Stimulated activated CD8-positive, alpha-beta memory T cell treated with anti-CD3 and anti-CD28 coated beads, Interleukin-7, amount 100 ng/mL, for 24 hours (primary cell): ENCODE measurements around the gene OPCML.

Experiments
- DNase-seq: peaks from one replicate; pipeline ENCODE4 v3.0.0-alpha.2; 2020; ENCODE audit warnings: low read depth

Gene OPCML

GRCh38 chr11:132894606-132895005, 637.7 kb downstream of the OPCML start:
- DNase-seq = no peak

GRCh38 chr11:132892876-132893275, 639.4 kb downstream of the OPCML start:
- no peak for DNase-seq

- DNase-seq = no peak
These were observed 644.1 kb downstream of the OPCML start for GRCh38 chr11:132888226-132888625.

- DNase-seq = no peak
These were observed 646.0 kb downstream of the OPCML start for GRCh38 chr11:132886335-132886734.

- no peak for DNase-seq
These were observed 649.1 kb downstream of the OPCML start for GRCh38 chr11:132883241-132883640.

GRCh38 chr11:132881622-132882021, 650.7 kb downstream of the OPCML start:
- DNase-seq = no peak

GRCh38 chr11:132878111-132878510, 654.2 kb downstream of the OPCML start:
- DNase-seq = no peak

- DNase-seq = no peak
These were observed 655.6 kb downstream of the OPCML start for GRCh38 chr11:132876705-132877104.

- no peak for DNase-seq
These were observed 656.1 kb downstream of the OPCML start for GRCh38 chr11:132876239-132876638.

GRCh38 chr11:132874638-132875037, 657.7 kb downstream of the OPCML start:
- DNase-seq = no peak

GRCh38 chr11:132873841-132874240, 658.5 kb downstream of the OPCML start:
- DNase-seq = no peak

GRCh38 chr11:132872211-132872610, 660.1 kb downstream of the OPCML start:
- DNase-seq = no peak

GRCh38 chr11:132866783-132867545, 665.3 kb downstream of the OPCML start:
- DNase-seq = no peak

GRCh38 chr11:132865623-132866022, 666.7 kb downstream of the OPCML start:
- no peak for DNase-seq

- DNase-seq = no peak
These were observed 667.3 kb downstream of the OPCML start for GRCh38 chr11:132864811-132865576.

GRCh38 chr11:132862933-132863332, 669.4 kb downstream of the OPCML start:
- DNase-seq = no peak

- DNase-seq = no peak
These were observed 670.2 kb downstream of the OPCML start for GRCh38 chr11:132862137-132862536.

GRCh38 chr11:132859306-132859705, 673.0 kb downstream of the OPCML start:
- no peak for DNase-seq

GRCh38 chr11:132858223-132858622, 674.1 kb downstream of the OPCML start:
- no peak for DNase-seq

GRCh38 chr11:132856032-132856431, 676.3 kb downstream of the OPCML start:
- no peak for DNase-seq

- DNase-seq = no peak
These were observed 676.8 kb downstream of the OPCML start for GRCh38 chr11:132855516-132855915.

GRCh38 chr11:132853886-132854285, 678.4 kb downstream of the OPCML start:
- no peak for DNase-seq

GRCh38 chr11:132852361-132852760, 679.9 kb downstream of the OPCML start:
- no peak for DNase-seq
